HepG2 (cell line): Measurements from ENCODE around the gene WNT3. TPM values are rescaled to one million over a fixed set of nuclear protein-coding genes. Genes with fewer than 3 reads are reported as not detected.
"Not testable (repeated sequence)": the region's sequence is repeated elsewhere in the genome, so short reads cannot be mapped to it uniquely, and the experiment has no call there.

Experiments
- ATAC-seq: fragments of 200-7000 bp; cut with Tn5 transposase; 3 replicates; pipeline ENCODE4 v1.9.1; 2020; ENCODE audit warnings: mild to moderate bottlenecking, moderate library complexity
- BruUV-seq: library from RNA; stranded (reverse); fragments of 400-500 nt; replicated peaks from 2 replicates; lab custom pipeline; 2021; lab: Mats Ljungman, UMichigan
- CTCF ChIA-PET: fragments of 300-600 bp; formaldehyde crosslinking; extraction: SDS; loops from one replicate; lab custom pipeline; 2021; ENCODE audit warnings: low total read pairs, inconsistent platforms, low intra/inter-chr PET ratio; lab: Yijun Ruan, JAX
- POLR2A ChIA-PET: fragments of 350-600 bp; sonication (Branson Sonifier 250); formaldehyde crosslinking; loops from one replicate; lab custom pipeline; 2020; ENCODE audit warnings: antibody characterized with exemption, inconsistent platforms; lab: Yijun Ruan, JAX
- DNase-seq: peaks from one replicate; pipeline ENCODE4 v3.0.0-alpha.2; 2015; ENCODE audit warnings: low spot score
- FAIRE-seq: peaks from 3 replicates; lab custom pipeline; 2011; peaks lifted over from hg19 to GRCh38; lab: Jason Lieb, UNC
- H2AFZ ChIP-seq: one replicate; pipeline ENCODE4 v1.6.1; 2011; ENCODE audit warnings: low read length, inconsistent platforms
- H3K27ac ChIP-seq: fragments of 300-600 bp; 3 replicates; pipeline ENCODE4 v1.8.0; 2011; ENCODE audit warnings: mixed run types, mild to moderate bottlenecking, mixed read lengths, low read length, inconsistent platforms; ENCODE audit not compliant: insufficient read depth; ENCODE audit errors: extremely low read length
- H3K27me3 ChIP-seq, 2 experiments: fragments of 200-600 bp in 1 of 2; 2 replicates in 1 of 2; 3 replicates in 1 of 2; pipeline versions ENCODE4 v1.6.0 to v1.8.0; 2011; ENCODE audit warnings: low read length in 2 of 2, mild to moderate bottlenecking in 2 of 2, moderate library complexity in 2 of 2, inconsistent platforms in 1 of 2; ENCODE audit not compliant: insufficient read depth in 2 of 2, control insufficient read depth in 1 of 2
- H3K36me3 ChIP-seq, 2 experiments: fragments of 200-600 bp in 1 of 2; replicated peaks in 1 of 2; 2 replicates in 1 of 2; 3 replicates in 1 of 2; pipeline versions ENCODE4 v1.5.1 to v1.8.0; 2011; ENCODE audit warnings: low read length in 2 of 2, inconsistent platforms in 1 of 2; ENCODE audit not compliant: insufficient read depth in 2 of 2, control insufficient read depth in 1 of 2
- H3K4me1 ChIP-seq: 2 replicates; pipeline ENCODE4 v1.5.1; 2012; ENCODE audit warnings: low read length, inconsistent platforms; ENCODE audit not compliant: insufficient read depth
- H3K4me2 ChIP-seq: 2 replicates; pipeline ENCODE4 v1.6.0; 2011; ENCODE audit warnings: low read depth, low read length, inconsistent platforms
- H3K4me3 ChIP-seq, 3 experiments: fragments of 200-600 bp in 1 of 3; sonication (generic), shearing (Covaris generic) in 1 of 3; replicated peaks in 1 of 3; 2 replicates each; pipeline ENCODE4 v1.5.1; 2011 to 2016; ENCODE audit warnings: low read length in 3 of 3, inconsistent platforms in 2 of 3, low read depth in 2 of 3, mild to moderate bottlenecking in 2 of 3, control low read depth in 1 of 3, mixed read lengths in 1 of 3; ENCODE audit not compliant: insufficient read depth in 1 of 3
- H3K79me2 ChIP-seq: one replicate; pipeline ENCODE4 v1.6.1; 2011; ENCODE audit warnings: low read length, inconsistent platforms; ENCODE audit not compliant: insufficient read depth
- H3K9ac ChIP-seq: 2 replicates; pipeline ENCODE4 v1.6.0; 2011; ENCODE audit warnings: mild to moderate bottlenecking, low read depth, low read length, inconsistent platforms; ENCODE audit not compliant: insufficient read depth
- H3K9me3 ChIP-seq: 2 replicates; pipeline ENCODE4 v1.5.1; 2012; ENCODE audit warnings: mild to moderate bottlenecking, low read length
- H4K20me1 ChIP-seq: 2 replicates; pipeline ENCODE4 v1.6.0; 2011; ENCODE audit warnings: inconsistent platforms, mild to moderate bottlenecking, low read length, moderate library complexity; ENCODE audit not compliant: insufficient read depth
- FLYWCH1 ChIP-seq: sonication (generic); formaldehyde crosslinking; IDR thresholded peaks from 2 replicates; pipeline ENCODE4 v1.8.1; 2023; ENCODE audit warnings: mild to moderate bottlenecking, missing genetic modification reagents
- KLF15 ChIP-seq: sonication (generic); formaldehyde crosslinking; IDR thresholded peaks from 2 replicates; pipeline ENCODE4 v1.8.1; 2023; ENCODE audit warnings: borderline replicate concordance, mild to moderate bottlenecking, inconsistent platforms, missing genetic modification reagents, mixed read lengths
- MTA1 ChIP-seq: sonication (generic); formaldehyde crosslinking; IDR thresholded peaks from 2 replicates; pipeline ENCODE4 v1.4.0; 2020; ENCODE audit warnings: missing genetic modification reagents, mild to moderate bottlenecking, borderline replicate concordance
- NR0B2 ChIP-seq: sonication (generic); formaldehyde crosslinking; IDR thresholded peaks from 2 replicates; pipeline ENCODE4 v1.4.0; 2020; ENCODE audit warnings: mild to moderate bottlenecking, missing genetic modification reagents
- POLR2A ChIP-seq, 2 experiments: IDR thresholded peaks; 2 replicates each; pipeline ENCODE4 v1.6.1; 2011; ENCODE audit warnings: low read depth in 2 of 2, low read length in 2 of 2, mild to moderate bottlenecking in 1 of 2, moderate library complexity in 1 of 2; ENCODE audit not compliant: insufficient read depth in 1 of 2
- THAP9 ChIP-seq: sonication (generic); formaldehyde crosslinking; IDR thresholded peaks from 2 replicates; pipeline ENCODE4; 2020; ENCODE audit warnings: missing genetic modification reagents, mild to moderate bottlenecking, borderline replicate concordance
- ZC3H13 ChIP-seq: sonication (generic); formaldehyde crosslinking; IDR thresholded peaks from 2 replicates; pipeline ENCODE4 v1.8.1; 2023; ENCODE audit warnings: mild to moderate bottlenecking, missing genetic modification reagents, moderate library complexity
- WGBS: methylation state at CpG from one replicate; pipeline ENCODE4 v1.1.6; 2017; ENCODE audit warnings: low lambda C conversion rate; 5-methylcytosine and 5-hydroxymethylcytosine counted together
- in situ Hi-C: cut with HindIII; loops from 2 replicates; pipeline ENCODE4 v1.10.0; 2017; ENCODE audit warnings: low pct_unique_long_range_greater_than_20kb; ENCODE audit not compliant: extremely low pct_ligation_motif_present
- intact Hi-C: fragments of 100-400 bp; cut with micrococcal nuclease; formaldehyde crosslinking; loops from one replicate; pipeline ENCODE4 v1.10.0; 2022; ENCODE audit not compliant: unreplicated experiment
- polyA plus RNA-seq, 8 experiments: library from polyadenylated mRNA; depleted of rRNA in 3 of 8; stranded (reverse) in 7 of 8; unstranded in 1 of 8; fragments of >200 nt; fragmentation: Illumina TruSeq in 4 of 8; extraction: Trizol in 4 of 8; gene quantifications; 2 replicates each; pipeline versions ENCODE4 v1.2.1 to v1.2.3, GENCODE V29; 2011 to 2016; ENCODE audit warnings: low read depth in 4 of 8, missing spikeins in 1 of 8, mixed read lengths in 1 of 8; ENCODE audit not compliant: insufficient read depth in 1 of 8
- total RNA-seq, 5 experiments: library from RNA; depleted of rRNA; stranded (reverse); fragments of >200 nt; fragmentation: Illumina TruSeq; extraction: Trizol; gene quantifications; 2 replicates each; pipeline ENCODE4 v1.2.3, GENCODE V29; 2016; ENCODE audit warnings: low read depth in 1 of 5

The WNT3 gene
- total and polyA plus RNA-seq, 2 of the 13 experiments (the other 11 are each of a cell fraction or from before 2014, with no cell fraction given) = 8.5 to 10.3 TPM

GRCh38 chr17:46769531-46770438, 48.7 kb downstream of the WNT3 start (continued):
- TF ChIP-seq NR0B2 (CRISPR knock-in tag) = 0 out of 2 replicates have a peak, but pooled peaks have one; percentile 59
- TF ChIP-seq, all 625 proteins: peak for 63

- CTCF ChIA-PET, intact Hi-C loops, ATAC-seq, H3K9me3 ChIP-seq, BruUV-seq, H3K27me3 ChIP-seq, H2AFZ ChIP-seq, H4K20me1 ChIP-seq, H3K27ac ChIP-seq, H3K79me2 ChIP-seq, in situ Hi-C loops, POLR2A ChIA-PET, H3K4me3 ChIP-seq, H3K36me3 ChIP-seq, H3K4me2 ChIP-seq, DNase-seq, FAIRE-seq, H3K9ac ChIP-seq: not testable (repeated sequence)
- H3K4me1 ChIP-seq = peaks cover 49% of the 10 kb centered on the region
- WGBS = 98% methylated on average over 14 of the region's 14 CpGs
Measured at GRCh38 chr17:46768896-46769295, 49.6 kb downstream of the WNT3 start.

- no peak overlapping the region for H3K9ac ChIP-seq
- no peaks in the 10 kb centered on the region for H4K20me1 ChIP-seq
- ChIA-PET POLR2A (no interaction called here), CTCF (no interaction called here)
- peaks cover 0 to under 1% of the 10 kb centered on the region in 2 experiments; a peak in 1 of 5 replicates for H3K36me3 ChIP-seq
- ATAC-seq (no peak), DNase-seq (no peak), FAIRE-seq (no peak)
- in situ Hi-C loops = no loop called here
- H2AFZ ChIP-seq = no peak overlapping the region
- no peak overlapping the region for H3K4me3 ChIP-seq
- no peak for TF ChIP-seq FLYWCH1 (CRISPR knock-in tag)
- no peak for TF ChIP-seq KLF15 (CRISPR knock-in tag)
- TF ChIP-seq POLR2A (IDR thresholded peaks at IDR 0.05; ENCODE audit: insufficient read depth in 1 of 2, low read depth in 2 of 2, low read length in 2 of 2) = 0 out of 4 replicates have a peak, but pooled peaks of 1 of the 2 experiments have one; percentile 6
- 0 out of 2 replicates have a peak, but pooled peaks have one; percentile 9 for TF ChIP-seq ZC3H13 (CRISPR knock-in tag)
- 0 out of 2 replicates have a peak, but pooled peaks have one; percentile 19 for TF ChIP-seq MTA1 (CRISPR knock-in tag)
- TF ChIP-seq THAP9 (CRISPR knock-in tag) = no peak
- no TSS peak for BruUV-seq
- H3K4me1 ChIP-seq = peaks cover 49% of the 10 kb centered on the region
- no peaks in the 10 kb centered on the region for H3K79me2 ChIP-seq
- WGBS = 98% methylated on average over 15 of the region's 15 CpGs
- intact Hi-C loops = no loop called here
- no peak overlapping the region for H3K4me2 ChIP-seq
- no peaks in the 10 kb centered on the region for H3K27me3 ChIP-seq
- no peaks in the 10 kb centered on the region for H3K9me3 ChIP-seq
- no peak overlapping the region for H3K27ac ChIP-seq
Measured at GRCh38 chr17:46768540-46768870, 50.0 kb downstream of the WNT3 start.
